ENCODE measurements around the gene KLK10.

- TF ChIP-seq POLR2A (IDR thresholded peaks at IDR 0.05; ENCODE audit: low read depth, low read length) (no peak), POLR2AphosphoS5 (IDR thresholded peaks at IDR 0.05; ENCODE audit: low read depth, low read length) (no peak)
Observed at GRCh38 chr19:51016798-51017683, 2.5 kb downstream of the KLK10 start.
